K562 (cell line): ENCODE measurements around the gene ANXA9. TPM values are rescaled to one million over a fixed set of nuclear protein-coding genes. Genes with fewer than 3 reads are reported as not detected.

Experiments
- DMBX1 ChIP-seq: fragments of 250-450 bp; sonication (Bioruptor Pico); IDR thresholded peaks from 2 replicates; pipeline ENCODE4 v1.8.0; 2022; ENCODE audit warnings: inconsistent platforms, mild to moderate bottlenecking, moderate library complexity, borderline replicate concordance
- HSF4 ChIP-seq: fragments of 250-450 bp; sonication (Bioruptor Pico); IDR thresholded peaks from 2 replicates; pipeline ENCODE4 v2.1.2; 2022; ENCODE audit warnings: mild to moderate bottlenecking, moderate library complexity, borderline replicate concordance
- JUN ChIP-seq, 2 experiments: sonication (generic) in 1 of 2; formaldehyde crosslinking in 1 of 2; IDR thresholded peaks; 2 replicates each; pipeline versions ENCODE4 v1.6.1 to v1.8.0; 2012 to 2022; ENCODE audit warnings: borderline replicate concordance in 2 of 2, mild to moderate bottlenecking in 2 of 2, improper control_type of control experiment in 1 of 2, low read depth in 1 of 2, low read length in 1 of 2, missing genetic modification reagents in 1 of 2
- JUND ChIP-seq, 2 experiments: IDR thresholded peaks; 2 replicates in 1 of 2; 3 replicates in 1 of 2; pipeline ENCODE4 v1.6.1; 2011; ENCODE audit warnings: borderline replicate concordance in 2 of 2, low read depth in 2 of 2, low read length in 2 of 2, improper control_type of control experiment in 1 of 2, missing biosample characterization in 1 of 2, missing genetic modification characterization in 1 of 2, missing genetic modification reagents in 1 of 2
- MEF2D ChIP-seq: conservative IDR thresholded peaks from 2 replicates; pipeline ENCODE4 v1.6.1; 2016; ENCODE audit warnings: low read depth, missing genetic modification characterization, missing compliant biosample characterization
- NCOA1 ChIP-seq: fragments of 450-650 bp; IDR thresholded peaks from 2 replicates; pipeline ENCODE4 v1.6.1; 2016; ENCODE audit warnings: low read depth
- NFE2L1 ChIP-seq: fragments of 450-650 bp; IDR thresholded peaks from 2 replicates; pipeline ENCODE4 v1.6.1; 2016; ENCODE audit warnings: missing genetic modification characterization, low read depth, mild to moderate bottlenecking, missing compliant biosample characterization, moderate library complexity, borderline replicate concordance
- PRMT5 ChIP-seq: sonication (generic); formaldehyde crosslinking; IDR thresholded peaks from 2 replicates; pipeline ENCODE4 v1.5.0; 2020; ENCODE audit warnings: missing genetic modification reagents
- TGIF2 ChIP-seq: sonication (generic); formaldehyde crosslinking; IDR thresholded peaks from 2 replicates; pipeline ENCODE4 v1.8.1; 2022; ENCODE audit warnings: mild to moderate bottlenecking, missing genetic modification reagents, moderate library complexity
- XRCC5 ChIP-seq: fragments of 200-400 bp; formaldehyde crosslinking; IDR thresholded peaks from 2 replicates; pipeline ENCODE4 v1.6.1; 2017; ENCODE audit warnings: low read depth, mild to moderate bottlenecking, low read length
- YBX1 ChIP-seq: fragments of 450-650 bp; IDR thresholded peaks from 2 replicates; pipeline ENCODE4 v1.7.1; 2016; ENCODE audit warnings: mild to moderate bottlenecking
- ZNF143 ChIP-seq: sonication (generic); formaldehyde crosslinking; IDR thresholded peaks from 2 replicates; pipeline ENCODE4 v1.9.0; 2022; ENCODE audit warnings: mild to moderate bottlenecking, missing genetic modification reagents
- ZNF217 ChIP-seq: sonication (generic); formaldehyde crosslinking; IDR thresholded peaks from 2 replicates; pipeline ENCODE4 v1.8.0; 2022; ENCODE audit warnings: mild to moderate bottlenecking, missing genetic modification reagents
- ZNF224 ChIP-seq: sonication (generic); formaldehyde crosslinking; IDR thresholded peaks from 2 replicates; pipeline ENCODE4 v1.8.0; 2022; ENCODE audit warnings: mild to moderate bottlenecking, missing genetic modification reagents
- ZNF41 ChIP-seq: fragments of 250-450 bp; sonication (Bioruptor Pico); conservative IDR thresholded peaks from 2 replicates; pipeline ENCODE4 v1.4.0; 2020; ENCODE audit warnings: mild to moderate bottlenecking
- ZNF584 ChIP-seq: fragments of 200-800 bp; sonication (Bioruptor generic); IDR thresholded peaks from 2 replicates; pipeline ENCODE4 v1.6.1; 2016; ENCODE audit warnings: low read depth, mild to moderate bottlenecking, missing genetic modification characterization, missing compliant biosample characterization
- ZNF668 ChIP-seq: fragments of 250-450 bp; sonication (Bioruptor Pico); IDR thresholded peaks from 2 replicates; pipeline ENCODE4 v1.8.0; 2022; ENCODE audit warnings: mild to moderate bottlenecking, inconsistent platforms
- polyA plus RNA-seq, 8 experiments: library from polyadenylated mRNA; depleted of rRNA in 4 of 8; stranded (reverse) in 5 of 8; unstranded in 3 of 8; fragments of >200 nt; fragmentation: Nextera tagmentation in 2 of 8; fragmentation: Illumina TruSeq in 1 of 8; extraction: Ambion mirVana in 2 of 8; extraction: Trizol in 1 of 8; gene quantifications; 2 replicates each; pipeline versions ENCODE4 v1.2.1 to v1.2.3, GENCODE V29; 2011 to 2014; ENCODE audit warnings: inconsistent platforms in 1 of 8, missing spikeins in 1 of 8
- total RNA-seq, 7 experiments: library from RNA; depleted of rRNA in 6 of 7; stranded (reverse); fragments of >200 nt in 6 of 7; fragmentation: Illumina TruSeq in 2 of 7; extraction: Trizol in 2 of 7; gene quantifications; 2 replicates each; pipeline versions ENCODE4 v1.2.1 to v1.2.3, GENCODE V29; 2011 to 2021; ENCODE audit warnings: low replicate concordance in 1 of 7
- TF ChIP-seq, protein P1 (sequence below): fragments of 450-650 bp; formaldehyde crosslinking; IDR thresholded peaks from 2 replicates; pipeline ENCODE4 v1.4.0; 2022; ENCODE audit warnings: missing genetic modification characterization
- TF ChIP-seq, protein P2 (sequence below): fragments of 250-450 bp; sonication (Bioruptor Pico); IDR thresholded peaks from 2 replicates; pipeline ENCODE4 v1.8.0; 2022; ENCODE audit warnings: moderate library complexity, mild to moderate bottlenecking, inconsistent platforms
- TF ChIP-seq, protein P3 (sequence below): fragments of 250-450 bp; sonication (Bioruptor Pico); IDR thresholded peaks from 2 replicates; pipeline ENCODE4 v1.6.1; 2021; ENCODE audit warnings: mild to moderate bottlenecking

Gene ANXA9
- total and polyA plus RNA-seq, 9 of the 15 experiments (the other 6 are each of a cell fraction or from before 2014, with no cell fraction given) = 0.24 to 1.6 (median 0.57) TPM

DNA sequence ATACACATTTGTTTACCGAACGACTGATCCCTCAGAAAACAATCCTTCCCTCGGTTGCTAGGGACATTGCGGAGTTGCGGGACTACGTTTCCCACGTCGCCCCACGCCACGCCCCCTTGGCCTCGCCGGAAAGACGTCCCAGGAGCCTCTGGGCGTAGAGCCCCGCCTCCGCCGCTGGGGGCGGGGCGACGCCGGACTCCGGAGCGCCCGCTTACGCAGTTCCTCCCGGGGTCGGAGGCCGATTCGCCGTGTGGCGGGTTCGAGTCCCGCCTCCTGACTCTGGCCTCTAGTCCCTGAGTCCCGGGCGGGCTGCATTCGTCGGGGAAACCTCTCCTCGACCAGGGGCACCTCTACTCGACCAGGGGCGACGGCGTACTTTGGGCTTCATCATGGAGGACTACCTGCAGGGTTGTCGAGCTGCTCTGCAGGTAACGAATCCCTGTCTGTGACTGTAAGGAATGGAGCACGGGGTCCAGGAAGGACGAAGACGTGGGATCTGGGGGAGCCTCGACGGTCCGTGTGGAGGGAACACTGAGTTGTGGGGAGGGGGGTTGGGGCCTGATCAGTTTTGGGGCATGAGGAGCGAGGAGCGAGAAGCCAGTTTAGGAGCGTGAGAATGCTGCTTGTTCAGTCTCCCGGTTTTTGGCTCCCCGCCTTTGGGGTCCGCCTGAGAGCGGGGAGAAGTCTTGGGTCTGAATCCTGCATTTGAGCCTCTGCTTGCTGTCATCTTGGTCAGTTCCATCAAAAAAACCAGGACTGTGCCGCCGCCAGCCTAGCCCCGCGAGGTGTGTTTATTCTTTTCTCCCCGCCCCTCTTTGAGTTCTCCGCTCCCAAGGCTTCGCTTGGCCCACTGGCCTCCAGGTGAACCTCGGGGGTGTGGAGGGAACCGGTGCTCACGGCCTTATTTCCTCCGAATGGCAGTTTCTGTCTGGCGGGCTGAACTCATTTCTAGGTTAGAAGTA lies 26.4 kb downstream of the ANXA9 start, which contains the start of gene PRUNE1 (continued):
- TF ChIP-seq, protein P1, sequence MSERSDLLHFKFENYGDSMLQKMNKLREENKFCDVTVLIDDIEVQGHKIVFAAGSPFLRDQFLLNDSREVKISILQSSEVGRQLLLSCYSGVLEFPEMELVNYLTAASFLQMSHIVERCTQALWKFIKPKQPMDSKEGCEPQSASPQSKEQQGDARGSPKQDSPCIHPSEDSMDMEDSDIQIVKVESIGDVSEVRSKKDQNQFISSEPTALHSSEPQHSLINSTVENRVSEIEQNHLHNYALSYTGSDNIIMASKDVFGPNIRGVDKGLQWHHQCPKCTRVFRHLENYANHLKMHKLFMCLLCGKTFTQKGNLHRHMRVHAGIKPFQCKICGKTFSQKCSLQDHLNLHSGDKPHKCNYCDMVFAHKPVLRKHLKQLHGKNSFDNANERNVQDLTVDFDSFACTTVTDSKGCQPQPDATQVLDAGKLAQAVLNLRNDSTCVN (CRISPR knock-in tag) = no peak
- TF ChIP-seq JUN (IDR thresholded peaks at IDR 0.05; ENCODE audit: borderline replicate concordance, low read depth, low read length) (no peak), JUN (CRISPR knock-in tag; IDR thresholded peaks at IDR 0.05; ENCODE audit: borderline replicate concordance) (no peak), ZNF224 (CRISPR knock-in tag) (no peak), TGIF2 (CRISPR knock-in tag) (no peak), ZNF143 (CRISPR knock-in tag) (peak; percentile 84), XRCC5 (0 out of 2 replicates have a peak, but pooled peaks have one; percentile 57), NCOA1 (no peak), PRMT5 (CRISPR knock-in tag) (no peak), ZNF217 (CRISPR knock-in tag) (no peak), MEF2D (tag) (no peak), ZNF41 (no peak), JUND (IDR thresholded peaks at IDR 0.05; ENCODE audit: borderline replicate concordance, low read depth, low read length) (no peak), JUND (tag; IDR thresholded peaks at IDR 0.05; ENCODE audit: borderline replicate concordance, low read depth, low read length) (no peak), ZNF668 (CRISPR knock-in tag) (no peak), ZNF584 (no peak), DMBX1 (CRISPR knock-in tag) (no peak; the same call in 1 of the 2 replicates), YBX1 (no peak), HSF4 (CRISPR knock-in tag) (no peak), NFE2L1 (tag) (no peak)
- TF ChIP-seq, protein P2, sequence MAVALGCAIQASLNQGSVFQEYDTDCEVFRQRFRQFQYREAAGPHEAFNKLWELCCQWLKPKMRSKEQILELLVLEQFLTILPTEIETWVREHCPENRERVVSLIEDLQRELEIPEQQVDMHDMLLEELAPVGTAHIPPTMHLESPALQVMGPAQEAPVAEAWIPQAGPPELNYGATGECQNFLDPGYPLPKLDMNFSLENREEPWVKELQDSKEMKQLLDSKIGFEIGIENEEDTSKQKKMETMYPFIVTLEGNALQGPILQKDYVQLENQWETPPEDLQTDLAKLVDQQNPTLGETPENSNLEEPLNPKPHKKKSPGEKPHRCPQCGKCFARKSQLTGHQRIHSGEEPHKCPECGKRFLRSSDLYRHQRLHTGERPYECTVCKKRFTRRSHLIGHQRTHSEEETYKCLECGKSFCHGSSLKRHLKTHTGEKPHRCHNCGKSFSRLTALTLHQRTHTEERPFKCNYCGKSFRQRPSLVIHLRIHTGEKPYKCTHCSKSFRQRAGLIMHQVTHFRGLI (CRISPR knock-in tag) = no peak
- TF ChIP-seq, protein P3, sequence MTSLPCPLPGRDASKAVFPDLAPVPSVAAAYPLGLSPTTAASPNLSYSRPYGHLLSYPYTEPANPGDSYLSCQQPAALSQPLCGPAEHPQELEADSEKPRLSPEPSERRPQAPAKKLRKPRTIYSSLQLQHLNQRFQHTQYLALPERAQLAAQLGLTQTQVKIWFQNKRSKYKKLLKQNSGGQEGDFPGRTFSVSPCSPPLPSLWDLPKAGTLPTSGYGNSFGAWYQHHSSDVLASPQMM (CRISPR knock-in tag) = no peak
